T follicular helper cell (primary cell): ENCODE measurements around the gene C2orf72.
"Not testable (repeated sequence)": the region's sequence is repeated elsewhere in the genome, so short reads cannot be mapped to it uniquely, and the experiment has no call there.

Experiments used
- DNase-seq: peaks from one replicate; pipeline ENCODE4 v3.0.0-alpha.2; 2020; ENCODE audit warnings: low read depth
- total RNA-seq, 2 experiments: gene quantifications; one replicate each; lab custom pipeline; 2026; lab: John Stamatoyannopoulos, UW

C2orf72 gene
- total RNA-seq: 0 reads per million in 2 experiments

- no peak for DNase-seq
Measured at GRCh38 chr2:231037202-231037730, at the start of gene C2orf72. TSS of gene C2orf72 (plus strand) at chr2:231037523. CDS start at chr2:231037566, 43 bp downstream.

GRCh38 chr2:230989731-230990130 lies 47.6 kb upstream of the C2orf72 start:
- DNase-seq: no peak

GRCh38 chr2:230990131-230990898 lies 47.0 kb upstream of the C2orf72 start:
- no peak for DNase-seq

- DNase-seq: no peak
Measured at GRCh38 chr2:230990899-230991150, 46.5 kb upstream of the C2orf72 start.

GRCh38 chr2:230991598-230991997 lies 45.7 kb upstream of the C2orf72 start:
- DNase-seq: no peak

GRCh38 chr2:230995821-230996220 lies 41.5 kb upstream of the C2orf72 start, which contains the start of gene SPATA3:
TSS of gene SPATA3 (plus strand) at chr2:230996121. CDS start at chr2:230996234, 113 bp downstream.
- no peak for DNase-seq

GRCh38 chr2:230996661-230997060 lies 40.7 kb upstream of the C2orf72 start:
- DNase-seq: no peak

- no peak for DNase-seq
Measured at GRCh38 chr2:230998882-230999281, 38.4 kb upstream of the C2orf72 start.

GRCh38 chr2:230999477-230999876 lies 37.8 kb upstream of the C2orf72 start:
- no peak for DNase-seq

- DNase-seq: no peak
Measured at GRCh38 chr2:231000211-231000904, 37.0 kb upstream of the C2orf72 start.

- no peak for DNase-seq
Measured at GRCh38 chr2:231001036-231001435, 36.3 kb upstream of the C2orf72 start.

- no peak for DNase-seq
Measured at GRCh38 chr2:231001921-231002320, 35.4 kb upstream of the C2orf72 start.

- DNase-seq: no peak
Measured at GRCh38 chr2:231002641-231003040, 34.7 kb upstream of the C2orf72 start.

GRCh38 chr2:231003186-231003585 lies 34.1 kb upstream of the C2orf72 start:
- no peak for DNase-seq

GRCh38 chr2:231004930-231005329 lies 32.4 kb upstream of the C2orf72 start:
- DNase-seq: not testable (repeated sequence)

- no peak for DNase-seq
Measured at GRCh38 chr2:231007286-231008098, 29.8 kb upstream of the C2orf72 start.

GRCh38 chr2:231008131-231008530 lies 29.2 kb upstream of the C2orf72 start:
- no peak for DNase-seq

GRCh38 chr2:231009236-231009919 lies 27.9 kb upstream of the C2orf72 start:
- DNase-seq: no peak

GRCh38 chr2:231010201-231010730 lies 27.1 kb upstream of the C2orf72 start:
- DNase-seq: no peak

- no peak for DNase-seq
Measured at GRCh38 chr2:231011526-231011925, 25.8 kb upstream of the C2orf72 start.

- no peak for DNase-seq
Measured at GRCh38 chr2:231012463-231012862, 24.9 kb upstream of the C2orf72 start.
